ENCODE data around the gene PGAP6.

Gene PGAP6

DNA sequence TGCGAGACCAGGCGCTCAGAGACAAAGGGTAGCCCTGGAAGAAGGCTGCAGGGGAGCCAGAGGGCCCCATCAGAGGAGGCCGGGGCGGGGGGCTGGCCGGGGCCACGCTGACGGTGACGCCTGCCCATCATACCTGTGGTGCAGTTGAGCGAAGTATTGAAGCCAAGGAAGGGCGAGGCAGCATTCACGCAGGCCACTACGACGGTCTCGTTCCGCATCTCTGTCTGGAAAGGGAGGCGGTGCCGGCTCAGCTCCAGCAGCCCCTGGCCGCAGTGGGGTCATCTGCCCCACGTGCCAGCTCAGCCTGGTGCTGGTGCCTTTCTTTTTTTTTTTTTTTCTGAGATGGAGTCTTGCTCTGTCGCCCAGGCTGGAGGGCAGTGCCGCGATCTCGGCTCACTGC lies 6.6 kb downstream of the PGAP6 start:
- ATAC-seq (ENCODE audit: low read depth), result no peak
- TF ChIP-seq, protein P1, sequence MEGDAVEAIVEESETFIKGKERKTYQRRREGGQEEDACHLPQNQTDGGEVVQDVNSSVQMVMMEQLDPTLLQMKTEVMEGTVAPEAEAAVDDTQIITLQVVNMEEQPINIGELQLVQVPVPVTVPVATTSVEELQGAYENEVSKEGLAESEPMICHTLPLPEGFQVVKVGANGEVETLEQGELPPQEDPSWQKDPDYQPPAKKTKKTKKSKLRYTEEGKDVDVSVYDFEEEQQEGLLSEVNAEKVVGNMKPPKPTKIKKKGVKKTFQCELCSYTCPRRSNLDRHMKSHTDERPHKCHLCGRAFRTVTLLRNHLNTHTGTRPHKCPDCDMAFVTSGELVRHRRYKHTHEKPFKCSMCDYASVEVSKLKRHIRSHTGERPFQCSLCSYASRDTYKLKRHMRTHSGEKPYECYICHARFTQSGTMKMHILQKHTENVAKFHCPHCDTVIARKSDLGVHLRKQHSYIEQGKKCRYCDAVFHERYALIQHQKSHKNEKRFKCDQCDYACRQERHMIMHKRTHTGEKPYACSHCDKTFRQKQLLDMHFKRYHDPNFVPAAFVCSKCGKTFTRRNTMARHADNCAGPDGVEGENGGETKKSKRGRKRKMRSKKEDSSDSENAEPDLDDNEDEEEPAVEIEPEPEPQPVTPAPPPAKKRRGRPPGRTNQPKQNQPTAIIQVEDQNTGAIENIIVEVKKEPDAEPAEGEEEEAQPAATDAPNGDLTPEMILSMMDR (IDR thresholded peaks at IDR 0.05; ENCODE audit: poor library complexity, severe bottlenecking), result no peak
- Histone ChIP-seq H3K27ac (ENCODE audit: poor library complexity, severe bottlenecking) (no peak overlapping the region), H3K4me3 (ENCODE audit: severe bottlenecking) (no peak overlapping the region), H3K4me1 (ENCODE audit: insufficient read depth, poor library complexity, severe bottlenecking) (peaks cover 2% of the 10 kb centered on the region), H3K27me3 (ENCODE audit: insufficient read depth, poor library complexity, severe bottlenecking) (no peaks in the 10 kb centered on the region), H3K36me3 (ENCODE audit: low read depth) (peaks cover 9% of the 10 kb centered on the region; the same call in 1 of the 2 replicates), H3K9me3 (ENCODE audit: severe bottlenecking) (no peaks in the 10 kb centered on the region)
- no peak for DNase-seq (ENCODE audit: low spot score)

DNA sequence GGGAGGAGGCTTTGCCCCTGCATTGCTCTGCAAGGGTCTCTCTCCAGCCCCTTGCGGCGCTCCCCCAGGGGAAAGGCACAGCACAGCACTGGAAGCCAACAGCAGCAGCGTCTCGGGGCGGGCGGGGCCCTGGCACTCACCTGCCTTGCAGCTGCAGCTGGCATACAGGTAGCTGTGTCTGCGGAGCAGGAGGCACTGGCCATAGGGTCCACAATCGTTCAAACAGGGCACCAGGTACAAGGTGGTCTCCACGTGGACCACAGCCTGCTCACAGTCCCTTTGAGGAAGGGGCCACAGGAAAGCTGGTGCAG lies 7.2 kb downstream of the PGAP6 start:
- no peaks in the 10 kb centered on the region for H3K27me3 ChIP-seq (ENCODE audit: insufficient read depth, poor library complexity, severe bottlenecking)
- H3K4me3 ChIP-seq (ENCODE audit: severe bottlenecking), result no peak overlapping the region
- peaks cover 9% of the 10 kb centered on the region; the same call in 1 of the 2 replicates for H3K36me3 ChIP-seq (ENCODE audit: low read depth)
- DNase-seq (ENCODE audit: low spot score) (no peak), ATAC-seq (ENCODE audit: low read depth) (no peak)
- TF ChIP-seq, protein P1 (IDR thresholded peaks at IDR 0.05; ENCODE audit: poor library complexity, severe bottlenecking), result no peak
- H3K9me3 ChIP-seq (ENCODE audit: severe bottlenecking), result no peaks in the 10 kb centered on the region
- no peak overlapping the region for H3K27ac ChIP-seq (ENCODE audit: poor library complexity, severe bottlenecking)
- H3K4me1 ChIP-seq (ENCODE audit: insufficient read depth, poor library complexity, severe bottlenecking), result peaks cover 2% of the 10 kb centered on the region

DNA sequence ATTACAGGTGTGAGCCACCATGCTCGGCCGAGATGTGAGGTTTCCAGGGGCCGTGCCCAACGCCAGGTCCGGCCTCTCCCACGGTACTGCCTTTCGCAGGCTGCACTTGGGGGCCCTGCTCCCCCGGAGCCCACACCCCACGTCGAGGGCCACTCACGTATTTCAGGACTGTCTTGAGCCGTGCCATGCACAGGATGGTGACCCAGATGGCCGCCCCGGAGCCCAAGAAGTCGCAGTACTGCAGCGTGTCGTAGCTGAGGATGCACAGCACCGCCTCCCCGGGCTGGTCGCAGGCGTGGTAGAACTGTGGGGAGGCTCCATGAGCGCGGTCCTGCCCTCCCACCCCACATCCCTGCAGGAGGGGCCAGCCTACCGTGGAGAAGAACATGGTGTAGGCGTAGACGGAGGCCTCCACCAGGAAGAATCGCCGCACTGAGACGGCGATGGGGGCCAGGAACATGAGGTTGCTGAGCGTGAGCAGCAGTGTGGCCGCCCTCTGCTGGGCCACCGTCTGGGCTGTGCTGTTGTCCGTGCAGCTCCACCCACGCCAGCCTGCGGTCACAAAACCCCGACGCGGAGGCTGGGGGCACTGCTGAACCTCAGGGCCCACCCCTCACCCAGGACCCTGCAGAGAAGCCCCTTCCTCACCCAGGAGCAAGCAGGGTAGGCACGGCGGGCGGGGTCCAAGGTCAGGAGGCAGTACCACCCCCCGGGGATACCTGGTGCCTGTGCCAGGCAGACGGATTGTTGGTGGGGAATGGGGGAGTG lies 7.7 kb downstream of the PGAP6 start:
- Histone ChIP-seq H3K27me3 (ENCODE audit: insufficient read depth, poor library complexity, severe bottlenecking) (no peaks in the 10 kb centered on the region), H3K9me3 (ENCODE audit: severe bottlenecking) (no peaks in the 10 kb centered on the region), H3K4me3 (ENCODE audit: severe bottlenecking) (no peak overlapping the region), H3K4me1 (ENCODE audit: insufficient read depth, poor library complexity, severe bottlenecking) (peaks cover 2% of the 10 kb centered on the region), H3K36me3 (ENCODE audit: low read depth) (peaks cover 11% of the 10 kb centered on the region), H3K27ac (ENCODE audit: poor library complexity, severe bottlenecking) (no peak overlapping the region)
- TF ChIP-seq, protein P1 (IDR thresholded peaks at IDR 0.05; ENCODE audit: poor library complexity, severe bottlenecking), result no peak
- ATAC-seq (ENCODE audit: low read depth), result no peak
- peak; percentile 61 for DNase-seq (ENCODE audit: low spot score)

DNA sequence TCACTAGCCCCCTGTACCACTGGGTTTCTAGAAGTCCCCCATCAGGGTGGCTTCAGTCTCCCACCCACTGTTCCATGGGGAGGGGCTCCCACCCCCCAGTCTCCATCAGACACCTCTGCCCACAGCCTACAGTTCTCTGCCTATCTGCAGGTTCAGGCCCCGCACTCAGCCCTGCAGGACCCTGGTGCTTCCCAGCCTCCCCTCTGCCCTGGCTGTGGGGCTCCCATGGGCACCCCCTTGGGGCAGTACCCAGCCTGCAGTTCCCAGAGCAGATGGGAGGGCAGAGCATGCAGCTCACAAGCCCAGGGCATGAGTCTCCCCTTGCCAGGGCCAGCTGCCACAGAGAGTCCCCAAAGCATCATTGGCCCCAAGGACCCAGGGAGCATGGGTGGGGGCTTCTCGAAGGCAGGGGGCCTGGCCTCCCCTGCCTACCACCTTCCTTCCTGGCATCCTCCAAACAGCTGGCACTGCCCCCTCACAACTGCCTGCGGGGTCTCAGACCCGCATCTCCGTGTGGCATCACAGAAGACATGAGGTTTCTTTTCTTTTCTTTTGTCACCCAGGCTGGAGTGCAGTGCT lies 8.7 kb downstream of the PGAP6 start:
- ATAC-seq (ENCODE audit: low read depth) (no peak), DNase-seq (ENCODE audit: low spot score) (no peak)
- Histone ChIP-seq H3K27me3 (ENCODE audit: insufficient read depth, poor library complexity, severe bottlenecking) (no peaks in the 10 kb centered on the region), H3K9me3 (ENCODE audit: severe bottlenecking) (no peaks in the 10 kb centered on the region), H3K4me3 (ENCODE audit: severe bottlenecking) (no peak overlapping the region), H3K4me1 (ENCODE audit: insufficient read depth, poor library complexity, severe bottlenecking) (peaks cover 2% of the 10 kb centered on the region), H3K36me3 (ENCODE audit: low read depth) (peaks cover 20% of the 10 kb centered on the region), H3K27ac (ENCODE audit: poor library complexity, severe bottlenecking) (no peak overlapping the region)
- TF ChIP-seq, protein P1 (IDR thresholded peaks at IDR 0.05; ENCODE audit: poor library complexity, severe bottlenecking), result no peak

Measured in RWPE2 (cell line).